ENCODE data around the gene RIPK1. TPM values are rescaled to one million over a fixed set of nuclear protein-coding genes. Genes with fewer than 3 reads are reported as not detected.
A peak's percentile ranks its signal among the peaks of the same experiment; 100 is the strongest.

Gene RIPK1
- total and polyA plus RNA-seq, 9 of the 15 experiments (the other 6 are each of a cell fraction or from before 2014, with no cell fraction given), result 3.8 to 24.9 (median 17.7) TPM

DNA sequence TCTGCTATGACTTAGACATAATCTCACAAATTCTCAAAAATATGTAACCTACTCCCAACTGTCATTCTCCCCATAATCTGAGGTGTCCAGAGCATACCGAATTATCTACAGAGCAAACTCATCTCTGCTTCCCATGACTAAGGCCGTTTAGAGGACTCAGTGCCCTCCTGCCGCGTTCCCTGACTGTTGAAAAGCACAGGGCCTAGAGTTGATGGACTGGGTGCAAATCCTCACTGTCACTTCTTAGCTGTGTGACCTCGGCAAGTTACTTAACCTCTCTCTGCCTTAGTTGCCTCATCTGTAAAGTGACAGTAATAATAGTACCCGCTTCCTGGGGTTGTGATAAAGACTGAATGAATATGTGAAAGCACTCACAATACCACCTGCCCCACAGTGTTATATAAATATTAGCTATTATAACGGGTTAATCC is 93.8 kb downstream of the RIPK1 start (continued):
- TF ChIP-seq, protein P1, sequence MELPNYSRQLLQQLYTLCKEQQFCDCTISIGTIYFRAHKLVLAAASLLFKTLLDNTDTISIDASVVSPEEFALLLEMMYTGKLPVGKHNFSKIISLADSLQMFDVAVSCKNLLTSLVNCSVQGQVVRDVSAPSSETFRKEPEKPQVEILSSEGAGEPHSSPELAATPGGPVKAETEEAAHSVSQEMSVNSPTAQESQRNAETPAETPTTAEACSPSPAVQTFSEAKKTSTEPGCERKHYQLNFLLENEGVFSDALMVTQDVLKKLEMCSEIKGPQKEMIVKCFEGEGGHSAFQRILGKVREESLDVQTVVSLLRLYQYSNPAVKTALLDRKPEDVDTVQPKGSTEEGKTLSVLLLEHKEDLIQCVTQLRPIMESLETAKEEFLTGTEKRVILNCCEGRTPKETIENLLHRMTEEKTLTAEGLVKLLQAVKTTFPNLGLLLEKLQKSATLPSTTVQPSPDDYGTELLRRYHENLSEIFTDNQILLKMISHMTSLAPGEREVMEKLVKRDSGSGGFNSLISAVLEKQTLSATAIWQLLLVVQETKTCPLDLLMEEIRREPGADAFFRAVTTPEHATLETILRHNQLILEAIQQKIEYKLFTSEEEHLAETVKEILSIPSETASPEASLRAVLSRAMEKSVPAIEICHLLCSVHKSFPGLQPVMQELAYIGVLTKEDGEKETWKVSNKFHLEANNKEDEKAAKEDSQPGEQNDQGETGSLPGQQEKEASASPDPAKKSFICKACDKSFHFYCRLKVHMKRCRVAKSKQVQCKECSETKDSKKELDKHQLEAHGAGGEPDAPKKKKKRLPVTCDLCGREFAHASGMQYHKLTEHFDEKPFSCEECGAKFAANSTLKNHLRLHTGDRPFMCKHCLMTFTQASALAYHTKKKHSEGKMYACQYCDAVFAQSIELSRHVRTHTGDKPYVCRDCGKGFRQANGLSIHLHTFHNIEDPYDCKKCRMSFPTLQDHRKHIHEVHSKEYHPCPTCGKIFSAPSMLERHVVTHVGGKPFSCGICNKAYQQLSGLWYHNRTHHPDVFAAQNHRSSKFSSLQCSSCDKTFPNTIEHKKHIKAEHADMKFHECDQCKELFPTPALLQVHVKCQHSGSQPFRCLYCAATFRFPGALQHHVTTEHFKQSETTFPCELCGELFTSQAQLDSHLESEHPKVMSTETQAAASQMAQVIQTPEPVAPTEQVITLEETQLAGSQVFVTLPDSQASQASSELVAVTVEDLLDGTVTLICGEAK (IDR thresholded peaks at IDR 0.05), result no peak
- TF ChIP-seq, protein P1 (CRISPR knock-in tag; IDR thresholded peaks at IDR 0.05), result no peak
- TF ChIP-seq ZNF644 (tag; IDR thresholded peaks at IDR 0.05; ENCODE audit: low read depth) (no peak), BHLHE40 (IDR thresholded peaks at IDR 0.05; ENCODE audit: low read length) (no peak), CAMTA2 (CRISPR knock-in tag; conservative IDR thresholded peaks at IDR 0.05) (no peak), WHSC1 (IDR thresholded peaks at IDR 0.05; ENCODE audit: low read length) (no peak), NFATC3 (IDR thresholded peaks at IDR 0.05) (peak; percentile 68; the same call in 1 of the 2 replicates), BRF1 (IDR thresholded peaks at IDR 0.05; ENCODE audit: borderline replicate concordance, extremely low read depth, insufficient read length) (no peak)
- TF ChIP-seq, protein P2, sequence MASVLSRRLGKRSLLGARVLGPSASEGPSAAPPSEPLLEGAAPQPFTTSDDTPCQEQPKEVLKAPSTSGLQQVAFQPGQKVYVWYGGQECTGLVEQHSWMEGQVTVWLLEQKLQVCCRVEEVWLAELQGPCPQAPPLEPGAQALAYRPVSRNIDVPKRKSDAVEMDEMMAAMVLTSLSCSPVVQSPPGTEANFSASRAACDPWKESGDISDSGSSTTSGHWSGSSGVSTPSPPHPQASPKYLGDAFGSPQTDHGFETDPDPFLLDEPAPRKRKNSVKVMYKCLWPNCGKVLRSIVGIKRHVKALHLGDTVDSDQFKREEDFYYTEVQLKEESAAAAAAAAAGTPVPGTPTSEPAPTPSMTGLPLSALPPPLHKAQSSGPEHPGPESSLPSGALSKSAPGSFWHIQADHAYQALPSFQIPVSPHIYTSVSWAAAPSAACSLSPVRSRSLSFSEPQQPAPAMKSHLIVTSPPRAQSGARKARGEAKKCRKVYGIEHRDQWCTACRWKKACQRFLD (CRISPR knock-in tag; IDR thresholded peaks at IDR 0.05), result no peak
- TF ChIP-seq, protein P3, sequence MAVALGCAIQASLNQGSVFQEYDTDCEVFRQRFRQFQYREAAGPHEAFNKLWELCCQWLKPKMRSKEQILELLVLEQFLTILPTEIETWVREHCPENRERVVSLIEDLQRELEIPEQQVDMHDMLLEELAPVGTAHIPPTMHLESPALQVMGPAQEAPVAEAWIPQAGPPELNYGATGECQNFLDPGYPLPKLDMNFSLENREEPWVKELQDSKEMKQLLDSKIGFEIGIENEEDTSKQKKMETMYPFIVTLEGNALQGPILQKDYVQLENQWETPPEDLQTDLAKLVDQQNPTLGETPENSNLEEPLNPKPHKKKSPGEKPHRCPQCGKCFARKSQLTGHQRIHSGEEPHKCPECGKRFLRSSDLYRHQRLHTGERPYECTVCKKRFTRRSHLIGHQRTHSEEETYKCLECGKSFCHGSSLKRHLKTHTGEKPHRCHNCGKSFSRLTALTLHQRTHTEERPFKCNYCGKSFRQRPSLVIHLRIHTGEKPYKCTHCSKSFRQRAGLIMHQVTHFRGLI (CRISPR knock-in tag; IDR thresholded peaks at IDR 0.05), result 0 out of 2 replicates have a peak, but pooled peaks have one; percentile 27
